Left ventricle myocardium inferior (tissue), 1 donor: ENCODE results near the gene TSPAN9. TPM values are rescaled to one million over a fixed set of nuclear protein-coding genes. Genes with fewer than 3 reads are reported as not detected.

Experiments
- DNase-seq: peaks from one replicate; pipeline ENCODE4 v3.0.0-alpha.2; 2020
- H3K27ac ChIP-seq: fragments of 200-600 bp; replicated peaks from 2 replicates; pipeline ENCODE4 v1.8.0; 2021
- H3K27me3 ChIP-seq: fragments of 200-600 bp; 2 replicates; pipeline ENCODE4 v1.8.0; 2021; ENCODE audit warnings: low read depth
- H3K36me3 ChIP-seq: fragments of 200-600 bp; 2 replicates; pipeline ENCODE4 v1.8.0; 2021
- H3K4me1 ChIP-seq: fragments of 200-600 bp; 2 replicates; pipeline ENCODE4 v1.8.0; 2021
- H3K4me3 ChIP-seq: fragments of 200-600 bp; 2 replicates; pipeline ENCODE4 v1.8.0; 2021; ENCODE audit warnings: mild to moderate bottlenecking, moderate library complexity
- H3K9me3 ChIP-seq: fragments of 200-600 bp; replicated peaks from 2 replicates; pipeline ENCODE4 v1.8.0; 2021
- CTCF ChIP-seq: fragments of 200-600 bp; IDR thresholded peaks from 2 replicates; pipeline ENCODE4 v1.8.0; 2021; ENCODE audit warnings: antibody characterized with exemption, mild to moderate bottlenecking, borderline replicate concordance
- intact Hi-C: fragments of 100-400 bp; cut with micrococcal nuclease; formaldehyde crosslinking; loops from one replicate; pipeline ENCODE4 v1.11.0; 2022
- total RNA-seq: library from RNA; stranded (reverse); fragmentation: NEBNext Ultra II Directional; extraction: Animal tissue kit (Norgen Biotek cat#: 25700); gene quantifications from one replicate; pipeline ENCODE4 v1.2.1, GENCODE V29; 2021
- donor health status: DM: no; HTN: yes; CAD: no; lungs with severe emphysema.

Gene TSPAN9
- total RNA-seq, 1 donor from 2014 or later: 305 TPM

DNA sequence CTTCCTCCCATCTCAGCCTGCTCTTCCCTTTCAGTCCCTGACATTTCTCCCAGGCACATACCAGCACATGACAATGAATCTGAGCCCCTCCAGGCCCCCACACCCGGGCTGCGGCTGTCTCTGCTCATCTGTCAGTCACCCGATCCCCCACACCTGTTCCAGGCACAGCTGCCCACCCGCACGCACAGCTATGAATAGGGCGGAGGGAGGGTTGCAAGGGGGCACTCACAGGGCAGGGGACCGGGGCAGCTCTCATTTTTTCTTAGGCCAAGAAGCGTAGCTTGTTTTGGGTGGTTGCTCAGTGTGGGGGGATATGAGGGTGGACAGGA is 43.7 kb upstream of the TSPAN9 start:
- peaks cover 6% of the 10 kb centered on the region for H3K36me3 ChIP-seq

GRCh38 chr12:3034067-3034750 is 43.0 kb upstream of the TSPAN9 start:
- Histone ChIP-seq H3K4me3 (no peak overlapping the region), H3K36me3 (no peaks in the 10 kb centered on the region), H3K27ac (no peak overlapping the region), H3K4me1 (peaks cover 51% of the 10 kb centered on the region), H3K9me3 (no peaks in the 10 kb centered on the region), H3K27me3 (no peaks in the 10 kb centered on the region)
- intact Hi-C loops: no loop called here
- peak; percentile 65 for DNase-seq
- peak; percentile 84 for TF ChIP-seq CTCF

More for the DNA sequence above, 43.7 kb upstream of the TSPAN9 start:
- Histone ChIP-seq H3K9me3 (no peaks in the 10 kb centered on the region), H3K4me1 (peaks cover 51% of the 10 kb centered on the region), H3K27ac (peak overlapping the region; percentile 56), H3K4me3 (no peak overlapping the region), H3K27me3 (no peaks in the 10 kb centered on the region)
- DNase-seq: no peak
- intact Hi-C loops: no loop called here
- no peak for TF ChIP-seq CTCF

DNA sequence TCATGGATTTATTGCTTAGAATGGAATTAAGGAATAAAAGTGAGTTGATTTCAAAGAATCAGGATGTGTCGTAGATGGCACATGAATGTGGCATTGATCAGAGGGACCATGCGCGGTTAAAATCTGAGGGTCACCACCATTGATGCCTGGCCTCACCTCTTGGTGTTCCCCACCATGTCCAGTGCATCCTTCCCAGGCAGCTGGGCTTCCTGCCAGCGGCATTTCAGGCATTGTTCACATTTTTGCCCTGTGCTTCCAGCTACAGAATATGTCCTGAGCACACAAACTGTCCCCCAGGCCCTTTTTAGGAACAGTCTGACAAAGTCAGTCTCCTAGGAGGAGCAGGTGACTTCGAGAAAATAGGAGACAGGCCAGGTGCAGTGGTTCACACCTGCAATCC is 42.0 kb upstream of the TSPAN9 start:
- no peak for DNase-seq
- Histone ChIP-seq H3K9me3 (no peaks in the 10 kb centered on the region), H3K27ac (no peak overlapping the region), H3K36me3 (no peaks in the 10 kb centered on the region), H3K4me3 (no peak overlapping the region), H3K4me1 (peaks cover 51% of the 10 kb centered on the region), H3K27me3 (no peaks in the 10 kb centered on the region)
- no peak for TF ChIP-seq CTCF
- intact Hi-C loops: no loop called here

- no peak overlapping the region for H3K4me3 ChIP-seq
- TF ChIP-seq CTCF: peak; percentile 38
- H3K27me3 ChIP-seq: no peaks in the 10 kb centered on the region
- H3K9me3 ChIP-seq: no peaks in the 10 kb centered on the region
- H3K36me3 ChIP-seq: no peaks in the 10 kb centered on the region
- H3K27ac ChIP-seq: no peak overlapping the region
- no peak for DNase-seq
- intact Hi-C loops: no loop called here
- H3K4me1 ChIP-seq: peaks cover 49% of the 10 kb centered on the region
These were observed 41.1 kb upstream of the TSPAN9 start for GRCh38 chr12:3035815-3036702.

DNA sequence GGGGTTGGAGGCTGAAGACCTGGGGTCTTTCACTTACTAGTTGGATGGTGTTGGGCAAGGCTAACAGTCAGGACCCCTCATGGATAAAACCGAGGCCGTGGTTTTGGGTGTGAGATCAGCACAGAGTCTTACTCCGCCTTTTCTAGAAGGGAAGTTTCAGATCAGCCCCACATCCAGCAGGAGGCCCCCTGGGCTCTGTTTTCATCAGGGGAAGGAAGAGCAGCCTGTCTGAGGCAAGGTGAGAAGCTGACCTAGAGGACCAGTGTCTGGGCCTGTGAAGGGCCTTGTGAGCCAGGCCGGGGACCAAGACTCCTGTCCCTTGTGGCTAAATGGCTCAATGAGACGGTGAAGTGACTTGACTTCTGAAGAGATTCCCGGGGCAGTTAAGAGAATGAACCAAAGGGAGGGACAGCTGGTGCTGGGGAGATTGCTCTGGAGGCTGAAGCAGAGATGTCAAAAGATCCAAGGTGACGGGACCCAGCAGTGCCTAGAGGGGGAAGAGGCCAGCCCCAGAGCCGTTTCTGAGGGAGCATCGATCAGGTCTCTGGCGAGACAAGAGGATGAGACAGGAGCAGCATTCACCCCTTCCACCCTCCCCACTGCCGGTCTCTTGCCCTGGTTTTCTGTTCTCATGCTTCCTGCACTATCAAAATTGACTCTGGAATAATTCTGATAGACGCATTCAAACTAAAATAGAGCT is 40.1 kb upstream of the TSPAN9 start:
- no peaks in the 10 kb centered on the region for H3K36me3 ChIP-seq
- no peak for TF ChIP-seq CTCF
- H3K4me3 ChIP-seq: no peak overlapping the region
- peaks cover 49% of the 10 kb centered on the region for H3K4me1 ChIP-seq
- DNase-seq: no peak
- intact Hi-C loops: no loop called here
- no peaks in the 10 kb centered on the region for H3K27me3 ChIP-seq
- H3K27ac ChIP-seq: no peak overlapping the region
- no peaks in the 10 kb centered on the region for H3K9me3 ChIP-seq
